ENCODE data around the gene CTSS. TPM values are rescaled to one million over a fixed set of nuclear protein-coding genes. Genes with fewer than 3 reads are reported as not detected.

CTSS gene
- total and polyA plus RNA-seq, 7 donors, result 2.4 to 14.5 (median 9.7) TPM

DNA sequence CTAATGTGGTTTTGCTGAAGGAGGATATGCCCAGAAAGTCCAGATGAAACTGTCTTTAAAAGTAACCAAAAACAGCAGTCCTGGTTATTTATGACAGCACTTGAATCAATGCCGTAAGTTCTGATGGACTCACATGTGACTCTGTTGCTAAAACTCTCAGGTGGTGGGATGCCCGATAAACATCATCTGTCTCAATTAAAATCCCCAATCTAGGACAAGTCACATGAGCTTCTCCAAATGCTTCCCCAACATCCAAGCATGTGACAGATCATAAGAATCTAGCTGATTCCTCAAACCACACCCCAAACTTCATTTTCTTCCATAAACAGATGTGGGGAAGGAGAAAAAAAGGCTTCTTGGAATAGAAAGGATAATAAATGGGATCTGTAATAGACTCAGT is 43.3 kb upstream of the CTSS start:
- H3K9me3 ChIP-seq, result no peaks in the 10 kb centered on the region
- no peaks in the 10 kb centered on the region for H3K4me1 ChIP-seq
- no peak overlapping the region for H3K4me3 ChIP-seq
- H3K27me3 ChIP-seq (ENCODE audit: insufficient read depth in 3 of 3, low read length in 2 of 3), result no peaks in the 10 kb centered on the region
- TF ChIP-seq, protein P1, sequence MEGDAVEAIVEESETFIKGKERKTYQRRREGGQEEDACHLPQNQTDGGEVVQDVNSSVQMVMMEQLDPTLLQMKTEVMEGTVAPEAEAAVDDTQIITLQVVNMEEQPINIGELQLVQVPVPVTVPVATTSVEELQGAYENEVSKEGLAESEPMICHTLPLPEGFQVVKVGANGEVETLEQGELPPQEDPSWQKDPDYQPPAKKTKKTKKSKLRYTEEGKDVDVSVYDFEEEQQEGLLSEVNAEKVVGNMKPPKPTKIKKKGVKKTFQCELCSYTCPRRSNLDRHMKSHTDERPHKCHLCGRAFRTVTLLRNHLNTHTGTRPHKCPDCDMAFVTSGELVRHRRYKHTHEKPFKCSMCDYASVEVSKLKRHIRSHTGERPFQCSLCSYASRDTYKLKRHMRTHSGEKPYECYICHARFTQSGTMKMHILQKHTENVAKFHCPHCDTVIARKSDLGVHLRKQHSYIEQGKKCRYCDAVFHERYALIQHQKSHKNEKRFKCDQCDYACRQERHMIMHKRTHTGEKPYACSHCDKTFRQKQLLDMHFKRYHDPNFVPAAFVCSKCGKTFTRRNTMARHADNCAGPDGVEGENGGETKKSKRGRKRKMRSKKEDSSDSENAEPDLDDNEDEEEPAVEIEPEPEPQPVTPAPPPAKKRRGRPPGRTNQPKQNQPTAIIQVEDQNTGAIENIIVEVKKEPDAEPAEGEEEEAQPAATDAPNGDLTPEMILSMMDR (IDR thresholded peaks at IDR 0.05), result no peak
- no peak overlapping the region for H3K27ac ChIP-seq
- intact Hi-C loops (cut with DNase I), result loop anchor here in 1 of 2 donors (10.0 kb wide), 1 partner anchor 46 kb away; no protein-coding TSS in a partner anchor
- 61 to 85% (median 80%) methylated on average over 2 of the region's 2 CpGs for WGBS, 3 donors
- H3K36me3 ChIP-seq (ENCODE audit: insufficient read depth in 1 of 2, low read depth in 1 of 2), result peaks cover 3 to 47% of the 10 kb centered on the region in 2 donors
- no peak for DNase-seq
- no peak for ATAC-seq

DNA sequence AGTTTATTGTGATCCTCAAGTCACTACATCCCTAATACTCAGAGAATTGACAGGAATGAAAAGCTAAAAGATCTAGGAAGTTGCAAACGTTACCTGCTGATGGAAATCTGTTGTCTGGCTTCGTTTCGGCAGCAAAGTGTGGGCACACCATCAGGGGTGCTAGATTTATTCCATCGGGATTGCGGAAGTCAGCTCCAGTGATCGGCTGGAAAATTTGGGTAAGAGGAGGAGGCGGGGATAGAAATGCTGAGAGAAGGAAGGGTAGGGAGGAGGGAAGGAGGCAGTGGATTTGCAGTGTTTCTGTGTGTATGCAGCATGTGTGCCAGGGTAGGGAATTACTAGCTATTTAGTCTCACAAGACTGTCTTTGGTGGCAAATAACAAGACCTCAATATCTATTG is 42.5 kb upstream of the CTSS start, which contains the start of gene CTSK:
TSS of gene CTSK (minus strand) at position 140 of the 400 bp plus-strand sequence. CDS start 1,455 bp downstream, outside the sequence.
- Histone ChIP-seq H3K4me1 (no peaks in the 10 kb centered on the region), H3K4me3 (peak within 1 kb of the TSS; percentile 39), H3K27ac (no peak within 1 kb of the TSS), H3K36me3 (ENCODE audit: insufficient read depth in 1 of 2, low read depth in 1 of 2) (peaks cover 3 to 47% of the 10 kb centered on the region in 2 donors), H3K27me3 (ENCODE audit: insufficient read depth in 3 of 3, low read length in 2 of 3) (no peaks in the 10 kb centered on the region), H3K9me3 (no peaks in the 10 kb centered on the region)
- peak in 2 of 4 donors; percentile 26 to 42 for ATAC-seq
- WGBS, 3 donors, result 34 to 43% (median 39%) methylated on average over 7 of the region's 7 CpGs
- TF ChIP-seq, protein P1 (IDR thresholded peaks at IDR 0.05), result no peak
- no peak for DNase-seq
- intact Hi-C loops (cut with DNase I), result loop anchor here in 1 of 2 donors (10.0 kb wide), 1 partner anchor 47 kb away; no protein-coding TSS in a partner anchor

DNA sequence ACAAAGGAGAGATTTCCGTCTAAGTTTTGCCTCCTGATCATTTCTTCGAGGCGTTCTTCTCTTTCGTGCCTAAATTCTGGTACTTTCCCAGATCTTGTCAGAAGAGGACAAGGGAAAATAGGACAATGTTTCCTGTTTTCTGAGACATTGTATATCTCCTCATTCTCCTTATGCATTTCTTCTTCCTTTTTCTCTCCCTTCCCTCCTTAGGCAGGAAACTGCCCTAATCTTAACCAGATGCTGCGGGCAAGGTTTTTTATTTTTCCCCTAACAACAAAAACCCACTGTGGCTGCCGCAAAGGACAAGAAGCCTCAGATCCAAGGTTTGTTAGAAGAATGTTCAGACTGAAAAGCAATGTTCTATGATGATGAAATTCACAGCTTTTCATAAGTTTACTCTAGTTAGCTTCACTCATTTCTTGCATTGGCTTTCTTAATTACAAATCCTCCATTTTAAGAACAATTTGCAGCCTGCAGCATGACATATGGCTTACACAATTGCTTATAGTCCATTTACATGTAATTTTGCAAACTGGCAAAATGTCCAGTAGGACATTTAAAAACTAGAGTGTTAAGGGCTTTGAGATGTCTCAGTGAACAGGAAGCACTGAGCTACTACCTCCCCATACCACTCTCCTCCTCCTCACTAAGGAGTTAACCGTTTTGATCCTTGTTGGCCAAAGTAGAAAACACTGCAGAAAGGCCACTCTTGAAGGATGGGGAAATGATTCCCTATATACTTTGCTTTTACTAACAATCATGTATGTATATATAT is 41.9 kb upstream of the CTSS start:
- ATAC-seq, result peak in 1 of 4 donors; percentile 38
- 38 to 50% (median 44%) methylated on average over 7 of the region's 7 CpGs for WGBS, 3 donors
- Histone ChIP-seq H3K9me3 (no peaks in the 10 kb centered on the region), H3K4me1 (no peaks in the 10 kb centered on the region), H3K27ac (no peak overlapping the region), H3K27me3 (ENCODE audit: insufficient read depth in 3 of 3, low read length in 2 of 3) (no peaks in the 10 kb centered on the region), H3K36me3 (ENCODE audit: insufficient read depth in 1 of 2, low read depth in 1 of 2) (peaks cover 0 to 47% of the 10 kb centered on the region in 2 donors), H3K4me3 (peak overlapping the region; percentile 39)
- intact Hi-C loops (cut with DNase I), result loop anchor here in 1 of 2 donors (10.0 kb wide), 1 partner anchor 47 kb away; no protein-coding TSS in a partner anchor
- TF ChIP-seq, protein P1 (IDR thresholded peaks at IDR 0.05), result no peak
- no peak for DNase-seq

DNA sequence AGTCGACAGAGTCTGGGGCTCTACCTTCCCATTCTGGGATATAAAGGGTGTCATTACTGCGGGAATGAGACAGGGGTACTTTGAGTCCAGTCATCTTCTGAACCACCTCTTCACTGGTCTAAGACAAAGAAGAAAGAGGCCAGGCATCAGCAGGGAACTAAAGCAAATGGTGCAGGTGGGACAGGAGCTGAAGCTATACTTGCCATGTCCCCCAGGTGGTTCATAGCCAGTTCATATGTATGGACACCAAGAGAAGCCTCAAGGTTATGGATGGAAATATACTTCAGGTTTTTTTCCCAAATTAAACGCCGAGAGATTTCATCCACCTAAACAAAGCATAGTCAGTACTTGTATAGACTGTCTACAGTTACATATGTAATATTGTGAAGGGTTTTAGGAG is 40.3 kb upstream of the CTSS start:
- 86 to 90% (median 87%) methylated on average over 4 of the region's 4 CpGs for WGBS, 3 donors
- ATAC-seq (no peak), DNase-seq (no peak)
- H3K9me3 ChIP-seq, result no peaks in the 10 kb centered on the region
- no peak overlapping the region for H3K27ac ChIP-seq
- peaks cover 0 to 38% of the 10 kb centered on the region in 2 donors for H3K36me3 ChIP-seq (ENCODE audit: insufficient read depth in 1 of 2, low read depth in 1 of 2)
- intact Hi-C loops (cut with DNase I), result loop anchor here in 1 of 2 donors (10.0 kb wide), 1 partner anchor 49 kb away; no protein-coding TSS in a partner anchor
- TF ChIP-seq, protein P1 (IDR thresholded peaks at IDR 0.05), result no peak
- no peaks in the 10 kb centered on the region for H3K27me3 ChIP-seq (ENCODE audit: insufficient read depth in 3 of 3, low read length in 2 of 3)
- H3K4me3 ChIP-seq, result no peak overlapping the region
- no peaks in the 10 kb centered on the region for H3K4me1 ChIP-seq

Measured in psoas muscle (tissue), 8 donors.